Activated gamma-delta T cell (primary cell): ENCODE data around the gene KCNC2.

Experiments used
- DNase-seq: peaks from one replicate; lab custom pipeline; 2025; lab: John Stamatoyannopoulos, UW

Gene KCNC2

GRCh38 chr12:75161488-75161887 lies 48.2 kb downstream of the KCNC2 start:
- DNase-seq: no peak

- DNase-seq: no peak
These were observed 52.3 kb downstream of the KCNC2 start for GRCh38 chr12:75157385-75157784.

- DNase-seq: no peak
These were observed 53.7 kb downstream of the KCNC2 start for GRCh38 chr12:75155962-75156361.

GRCh38 chr12:75154388-75154787 lies 55.3 kb downstream of the KCNC2 start:
- DNase-seq: no peak

- DNase-seq: no peak
These were observed 70.4 kb downstream of the KCNC2 start for GRCh38 chr12:75139196-75139595.

DNA sequence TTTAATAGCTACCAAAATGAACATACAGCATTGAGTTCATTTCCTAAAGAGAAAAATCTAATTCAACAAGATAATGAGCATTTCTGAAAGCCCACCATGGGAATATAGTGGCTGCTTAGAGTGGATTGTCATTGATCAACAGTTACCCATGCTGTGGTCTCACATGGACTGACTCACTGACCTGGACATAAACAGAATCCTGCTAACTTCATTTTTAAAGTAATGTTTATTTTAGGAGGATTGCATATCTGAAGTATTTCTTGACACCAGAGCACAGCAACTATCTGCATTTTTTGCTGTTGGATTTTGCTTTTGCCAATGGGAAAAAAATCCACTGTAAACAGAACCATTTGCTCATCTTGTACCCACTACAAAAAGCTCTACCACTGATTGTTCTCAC lies 71.7 kb downstream of the KCNC2 start:
- no peak for DNase-seq

DNA sequence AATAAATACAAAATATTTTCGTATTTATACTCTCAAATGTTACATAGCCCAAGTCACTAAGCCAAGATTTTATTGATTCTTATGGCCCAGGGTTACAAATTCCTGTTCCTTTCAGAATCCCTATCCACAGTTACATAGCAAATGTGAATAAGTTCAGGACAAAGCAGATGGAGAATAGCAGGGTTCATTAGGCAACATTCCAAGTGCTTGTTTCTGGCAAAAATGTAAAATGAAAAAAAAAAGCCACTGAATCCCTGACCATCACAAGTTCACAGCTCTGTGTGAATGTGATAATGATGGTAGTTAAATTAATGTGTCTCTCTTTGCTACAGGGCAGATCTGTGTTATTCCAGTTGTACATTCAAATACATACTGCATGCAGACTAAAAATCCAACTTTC lies 74.6 kb downstream of the KCNC2 start:
- no peak for DNase-seq

- DNase-seq: no peak
These were observed 78.8 kb downstream of the KCNC2 start for GRCh38 chr12:75130811-75131210.

DNA sequence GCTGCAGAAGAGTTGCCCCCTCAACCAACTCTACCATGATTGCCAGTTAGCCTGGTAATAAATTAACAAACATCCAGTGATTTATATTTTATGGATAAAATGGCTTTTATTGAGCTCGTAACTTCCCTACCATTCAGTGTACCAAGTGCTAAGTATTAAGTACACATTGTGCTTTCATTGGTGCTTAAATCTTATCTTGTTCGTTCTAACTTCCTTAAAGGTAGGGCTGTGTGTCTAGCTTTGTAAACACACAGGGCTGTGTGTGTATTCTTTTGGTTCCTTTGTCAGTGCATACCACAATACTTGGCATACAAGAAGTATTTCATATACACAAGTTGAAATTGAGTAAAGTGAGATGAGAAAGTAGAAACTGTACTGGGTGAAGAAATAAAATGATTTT lies 80.4 kb downstream of the KCNC2 start:
- DNase-seq: no peak

- DNase-seq: no peak
These were observed 88.5 kb downstream of the KCNC2 start for GRCh38 chr12:75121036-75121705.

- no peak for DNase-seq
These were observed 89.3 kb downstream of the KCNC2 start for GRCh38 chr12:75120311-75120711.

DNA sequence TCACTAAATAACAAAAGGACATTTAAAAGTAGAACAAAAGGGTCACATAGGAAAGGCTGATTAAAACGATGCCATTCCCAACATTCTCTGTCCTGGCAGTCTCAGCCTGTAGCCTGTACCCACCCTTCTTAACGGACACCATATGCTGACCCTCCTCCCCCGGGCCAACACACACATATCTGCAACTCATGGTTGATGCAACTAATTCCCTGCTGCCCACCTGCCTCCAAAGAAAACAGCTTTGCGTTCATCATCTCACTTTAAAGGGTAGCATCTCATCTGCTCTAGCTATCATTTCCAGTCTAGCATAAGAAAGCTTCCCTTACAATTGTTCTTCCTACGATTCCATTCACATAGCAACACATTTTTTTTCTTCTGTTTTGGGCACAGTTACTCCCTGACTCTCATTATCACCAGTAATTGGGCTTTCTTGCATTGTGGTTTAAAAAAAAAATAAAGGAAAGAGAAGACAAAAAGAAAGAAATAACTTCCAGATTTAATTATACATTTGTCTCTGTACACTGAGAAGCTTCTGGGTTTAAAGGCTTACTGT lies 92.9 kb downstream of the KCNC2 start:
- DNase-seq: no peak

DNA sequence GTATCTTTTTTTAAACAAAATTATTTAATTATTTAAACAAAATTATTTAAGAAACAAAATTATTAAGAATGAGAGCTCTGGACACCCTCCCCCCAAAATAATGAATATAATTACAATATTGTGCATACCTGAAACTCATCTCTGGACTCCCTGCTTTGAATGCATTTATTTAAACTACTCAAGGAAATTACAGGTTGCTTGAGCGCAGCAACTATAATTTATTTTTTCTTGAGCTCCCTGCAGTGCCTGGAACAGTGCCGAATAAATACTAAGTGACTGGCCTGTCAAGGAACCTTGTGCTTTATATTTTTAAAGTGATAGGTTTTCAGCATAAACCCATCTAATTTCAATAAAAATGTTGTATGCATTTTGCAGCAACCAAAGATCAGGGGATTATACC lies 93.9 kb downstream of the KCNC2 start:
- DNase-seq: no peak

- no peak for DNase-seq
These were observed 105.8 kb downstream of the KCNC2 start for GRCh38 chr12:75103822-75104221.

DNA sequence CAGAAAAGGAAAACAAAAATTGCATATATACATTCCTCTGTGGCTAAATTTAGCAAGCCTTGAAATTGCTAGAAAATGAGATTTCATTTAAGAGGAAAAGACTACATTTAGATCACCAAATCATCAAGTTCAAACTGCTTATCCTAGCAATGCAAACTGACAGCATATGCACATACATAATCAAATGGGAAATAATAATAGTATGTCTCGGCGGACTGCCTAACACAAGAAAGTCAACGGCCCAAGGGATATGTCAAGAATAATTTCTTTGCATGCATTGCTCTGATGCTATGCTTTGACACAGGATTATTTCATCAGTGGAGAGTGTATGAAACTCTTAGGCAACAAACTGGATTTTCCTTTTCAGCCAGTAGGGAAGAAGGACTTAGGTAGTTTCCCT lies 107.9 kb downstream of the KCNC2 start:
- no peak for DNase-seq

- no peak for DNase-seq
These were observed 110.4 kb downstream of the KCNC2 start for GRCh38 chr12:75099210-75099609.

- DNase-seq: no peak
These were observed 112.6 kb downstream of the KCNC2 start for GRCh38 chr12:75097003-75097402.

- no peak for DNase-seq
These were observed 122.0 kb downstream of the KCNC2 start for GRCh38 chr12:75087654-75088053.

GRCh38 chr12:75086091-75087038 lies 123.3 kb downstream of the KCNC2 start:
- DNase-seq: no peak

DNA sequence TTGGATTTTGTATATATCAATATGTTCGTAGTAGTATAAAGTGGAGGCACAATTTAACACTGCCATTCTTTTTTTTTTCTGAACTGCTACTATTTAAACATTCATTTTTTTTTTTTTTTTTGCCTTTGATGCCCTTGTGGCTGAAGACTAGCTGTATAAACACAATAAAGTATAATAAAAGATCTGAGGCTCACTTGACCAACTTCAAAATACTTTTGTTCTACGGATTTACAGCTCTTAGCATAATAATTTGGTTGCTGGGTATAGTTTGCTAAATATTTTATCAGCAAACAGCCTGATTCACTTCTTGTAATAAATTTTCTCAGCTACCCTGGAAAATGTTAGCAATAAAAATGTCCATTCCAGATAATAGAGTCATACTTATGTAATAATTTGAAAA lies 128.3 kb downstream of the KCNC2 start:
- no peak for DNase-seq

DNA sequence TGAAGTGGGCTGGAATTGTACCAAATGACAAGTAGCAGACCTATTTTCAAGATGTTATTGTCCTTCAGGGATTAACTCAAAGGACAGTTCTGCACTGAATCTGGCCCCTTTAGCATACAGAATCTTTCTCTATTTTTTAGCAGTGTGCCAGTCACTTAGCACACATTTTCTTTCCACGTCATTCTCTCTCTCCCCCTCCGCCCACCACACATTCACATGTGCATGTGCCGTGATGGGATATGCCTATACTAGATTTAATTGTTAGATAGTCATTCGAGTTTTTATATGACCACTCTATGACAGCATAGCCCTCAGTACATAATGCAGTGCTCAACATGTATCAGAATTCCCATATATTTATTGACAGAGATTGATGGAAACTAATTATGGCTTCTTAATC lies 129.1 kb downstream of the KCNC2 start:
- DNase-seq: no peak

GRCh38 chr12:75065482-75065881 lies 144.2 kb downstream of the KCNC2 start:
- DNase-seq: no peak

DNA sequence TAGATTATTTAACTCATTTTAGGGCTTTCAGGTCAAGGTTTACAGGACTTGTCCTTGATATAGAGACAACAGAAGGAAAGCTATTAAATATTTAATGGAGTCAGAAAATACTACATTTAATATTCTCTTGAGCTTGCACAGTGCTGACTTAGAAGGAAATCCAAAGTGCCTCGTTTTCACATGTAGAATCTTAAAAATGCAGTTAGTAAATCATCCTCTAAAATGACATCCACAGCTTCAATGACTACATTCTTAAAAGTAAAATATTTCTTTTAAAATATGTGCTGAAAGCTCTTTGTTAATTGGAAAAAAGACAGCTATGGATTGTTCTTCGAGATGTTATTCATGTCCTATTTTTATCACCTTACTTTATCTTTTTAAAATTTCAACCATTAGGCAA lies 146.9 kb downstream of the KCNC2 start:
- DNase-seq: no peak
